ENCODE measurements around the gene GRM3.

DNA sequence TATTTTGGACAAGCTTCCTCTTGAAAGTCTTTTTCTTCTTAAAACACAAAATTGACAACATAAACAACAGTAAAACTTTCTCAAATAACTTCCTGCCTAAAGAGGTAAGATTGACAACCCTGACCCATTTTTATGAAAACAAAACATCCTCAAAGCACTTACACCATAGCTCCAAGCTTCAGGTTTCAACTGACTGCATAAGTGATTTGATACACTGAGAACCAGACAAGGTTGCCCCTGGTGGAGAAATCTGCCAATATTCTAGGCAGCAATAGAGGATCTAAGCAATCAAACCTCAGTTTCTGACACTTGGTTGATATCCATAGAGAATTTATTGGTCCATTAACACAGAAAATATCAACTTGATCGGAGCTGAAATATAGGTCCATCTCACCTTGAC, 267.9 kb downstream of the GRM3 start:
- TF ChIP-seq, protein P1, sequence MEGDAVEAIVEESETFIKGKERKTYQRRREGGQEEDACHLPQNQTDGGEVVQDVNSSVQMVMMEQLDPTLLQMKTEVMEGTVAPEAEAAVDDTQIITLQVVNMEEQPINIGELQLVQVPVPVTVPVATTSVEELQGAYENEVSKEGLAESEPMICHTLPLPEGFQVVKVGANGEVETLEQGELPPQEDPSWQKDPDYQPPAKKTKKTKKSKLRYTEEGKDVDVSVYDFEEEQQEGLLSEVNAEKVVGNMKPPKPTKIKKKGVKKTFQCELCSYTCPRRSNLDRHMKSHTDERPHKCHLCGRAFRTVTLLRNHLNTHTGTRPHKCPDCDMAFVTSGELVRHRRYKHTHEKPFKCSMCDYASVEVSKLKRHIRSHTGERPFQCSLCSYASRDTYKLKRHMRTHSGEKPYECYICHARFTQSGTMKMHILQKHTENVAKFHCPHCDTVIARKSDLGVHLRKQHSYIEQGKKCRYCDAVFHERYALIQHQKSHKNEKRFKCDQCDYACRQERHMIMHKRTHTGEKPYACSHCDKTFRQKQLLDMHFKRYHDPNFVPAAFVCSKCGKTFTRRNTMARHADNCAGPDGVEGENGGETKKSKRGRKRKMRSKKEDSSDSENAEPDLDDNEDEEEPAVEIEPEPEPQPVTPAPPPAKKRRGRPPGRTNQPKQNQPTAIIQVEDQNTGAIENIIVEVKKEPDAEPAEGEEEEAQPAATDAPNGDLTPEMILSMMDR (IDR thresholded peaks at IDR 0.05) = no peak
- TF ChIP-seq POLR2A (IDR thresholded peaks at IDR 0.05) = no peak
